GM23248 (cell line): ENCODE data around the gene ZNF236. TPM values are rescaled to one million over a fixed set of nuclear protein-coding genes. Genes with fewer than 3 reads are reported as not detected.

Experiments used
- DNase-seq: peaks from one replicate; pipeline ENCODE4 v3.0.0-alpha.2; 2015
- H2AFZ ChIP-seq: fragments of 200-600 bp; sonication (generic); 2 replicates; pipeline ENCODE4 v1.6.1; 2016; ENCODE audit warnings: antibody characterized with exemption
- H3F3A ChIP-seq: fragments of 200-600 bp; sonication (generic); 2 replicates; pipeline ENCODE4 v1.6.1; 2016; ENCODE audit warnings: mild to moderate bottlenecking, antibody characterized with exemption, mixed run types; ENCODE audit not compliant: insufficient read depth
- H3K27ac ChIP-seq: fragments of 200-600 bp; sonication (generic); 2 replicates; pipeline ENCODE4 v1.5.1; 2016; ENCODE audit warnings: mild to moderate bottlenecking
- H3K27me3 ChIP-seq: fragments of 200-600 bp; sonication (generic); replicated peaks from 2 replicates; pipeline ENCODE4 v1.6.1; 2016; ENCODE audit warnings: mild to moderate bottlenecking; ENCODE audit not compliant: insufficient read depth
- H3K36me3 ChIP-seq: fragments of 200-600 bp; sonication (generic); 2 replicates; pipeline ENCODE4 v1.6.1; 2016; ENCODE audit warnings: low read depth, mild to moderate bottlenecking
- H3K4me1 ChIP-seq: fragments of 200-600 bp; sonication (generic); 2 replicates; pipeline ENCODE4 v1.6.1; 2016; ENCODE audit warnings: mild to moderate bottlenecking; ENCODE audit not compliant: insufficient read depth
- H3K4me2 ChIP-seq: fragments of 200-600 bp; sonication (generic); one replicate; pipeline ENCODE4 v1.6.1; 2016; ENCODE audit warnings: mild to moderate bottlenecking; ENCODE audit not compliant: unreplicated experiment
- H3K4me3 ChIP-seq: fragments of 200-600 bp; sonication (generic); 2 replicates; pipeline ENCODE4 v1.5.1; 2016; ENCODE audit warnings: mild to moderate bottlenecking
- H3K79me2 ChIP-seq: fragments of 200-600 bp; sonication (generic); 2 replicates; pipeline ENCODE4 v1.6.1; 2016; ENCODE audit warnings: mild to moderate bottlenecking; ENCODE audit not compliant: insufficient read depth
- H3K9ac ChIP-seq: fragments of 200-600 bp; sonication (generic); 2 replicates; pipeline ENCODE4 v1.6.1; 2016; ENCODE audit warnings: mild to moderate bottlenecking
- H3K9me2 ChIP-seq: fragments of 200-600 bp; sonication (generic); 2 replicates; pipeline ENCODE4 v1.6.1; 2016; ENCODE audit warnings: mixed run types, mild to moderate bottlenecking, moderate library complexity; ENCODE audit not compliant: insufficient read depth
- H3K9me3 ChIP-seq: fragments of 200-600 bp; sonication (generic); one replicate; pipeline ENCODE4 v1.6.1; 2017; ENCODE audit warnings: low read depth
- H4K20me1 ChIP-seq: fragments of 200-600 bp; sonication (generic); 2 replicates; pipeline ENCODE4 v1.6.0; 2016; ENCODE audit not compliant: insufficient read depth
- EZH2 ChIP-seq: fragments of 200-600 bp; sonication (generic); IDR thresholded peaks from 2 replicates; pipeline ENCODE4 v1.6.1; 2018; ENCODE audit warnings: antibody characterized with exemption, mild to moderate bottlenecking; ENCODE audit not compliant: insufficient read depth, poor library complexity, severe bottlenecking
- EZH2phosphoT487 ChIP-seq: fragments of 200-600 bp; sonication (generic); IDR thresholded peaks from 2 replicates; pipeline ENCODE4 v1.6.1; 2018; ENCODE audit warnings: antibody characterized with exemption, moderate library complexity, mild to moderate bottlenecking, low read depth; ENCODE audit not compliant: insufficient read depth
- WGBS, 2 experiments: methylation state at CpG; one replicate each; pipeline ENCODE4 v1.1.6; 2015 to 2017; ENCODE audit warnings: low lambda C conversion rate in 2 of 2, low coverage in 1 of 2; ENCODE audit errors: missing lambda C conversion rate in 2 of 2; 5-methylcytosine and 5-hydroxymethylcytosine counted together
- in situ Hi-C: fragments of 300-500 bp; cut with MboI; formaldehyde crosslinking; loops from 2 replicates; pipeline ENCODE4 v1.15.0; 2020
- polyA plus RNA-seq: library from polyadenylated mRNA; unstranded; fragments of >200 nt; fragmentation: Nextera tagmentation; extraction: Ambion mirVana; gene quantifications from 2 replicates; pipeline ENCODE4 v1.2.1, GENCODE V29; 2016
- total RNA-seq: library from RNA; depleted of rRNA; stranded (reverse); fragments of >200 nt; shearing (Covaris generic); gene quantifications from 2 replicates; pipeline ENCODE4 v1.2.3, GENCODE V29; 2014

Gene ZNF236
- total and polyA plus RNA-seq, 2 experiments from 2014 or later: 4.6 to 12.4 TPM

DNA sequence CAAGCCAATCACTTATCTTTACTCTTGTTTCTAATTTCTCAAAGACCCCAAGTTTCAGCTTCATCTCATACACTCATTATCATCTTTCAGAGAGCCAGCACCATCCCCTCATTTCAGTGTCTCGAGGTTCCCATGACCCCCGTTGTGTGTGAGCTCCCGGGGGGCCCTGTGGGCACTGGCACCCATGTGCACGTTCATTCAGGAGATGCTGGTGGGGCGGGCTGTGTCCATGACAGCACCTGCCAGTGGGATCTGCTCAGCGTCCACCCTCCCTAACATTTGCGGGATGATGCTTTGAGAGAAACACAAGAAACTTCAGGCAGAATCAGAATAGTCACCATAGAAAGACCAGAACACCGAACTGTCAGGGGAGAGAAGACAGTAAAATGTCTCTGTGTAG is 189.8 kb downstream of the ZNF236 start:
- no peak overlapping the region for H3K9ac ChIP-seq
- in situ Hi-C loops: no loop called here
- no peaks in the 10 kb centered on the region for H3K79me2 ChIP-seq
- 66 to 75% methylated on average over 8 of the region's 8 CpGs for WGBS, 2 experiments
- no peaks in the 10 kb centered on the region for H3K4me1 ChIP-seq
- H3K4me2 ChIP-seq: no peak overlapping the region
- no peaks in the 10 kb centered on the region for H3K9me3 ChIP-seq
- H2AFZ ChIP-seq: no peak overlapping the region
- no peaks in the 10 kb centered on the region for H3K36me3 ChIP-seq
- no peak overlapping the region for H3K27ac ChIP-seq
- peaks cover 6% of the 10 kb centered on the region for H3K27me3 ChIP-seq
- DNase-seq: no peak
- no peak for TF ChIP-seq EZH2
- TF ChIP-seq EZH2phosphoT487: no peak
- H3K9me2 ChIP-seq: no peaks in the 10 kb centered on the region
- H3K4me3 ChIP-seq: no peak overlapping the region
- no peaks in the 10 kb centered on the region for H4K20me1 ChIP-seq
- no peaks in the 10 kb centered on the region for H3F3A ChIP-seq

GRCh38 chr18:77012806-77013541 is 190.6 kb downstream of the ZNF236 start:
- no peak for DNase-seq
- Histone ChIP-seq H3K27ac (no peak overlapping the region), H3K9me2 (no peaks in the 10 kb centered on the region), H4K20me1 (no peaks in the 10 kb centered on the region), H3K9me3 (no peaks in the 10 kb centered on the region), H3K4me2 (no peak overlapping the region), H3K4me3 (no peak overlapping the region), H3K36me3 (no peaks in the 10 kb centered on the region), H3K79me2 (no peaks in the 10 kb centered on the region), H2AFZ (no peak overlapping the region), H3K27me3 (peaks cover 6% of the 10 kb centered on the region), H3F3A (no peaks in the 10 kb centered on the region), H3K9ac (no peak overlapping the region), H3K4me1 (no peaks in the 10 kb centered on the region)
- TF ChIP-seq EZH2: no peak
- TF ChIP-seq EZH2phosphoT487: no peak
- 70 to 72% methylated on average over 6 of the region's 6 CpGs for WGBS, 2 experiments
- in situ Hi-C loops: no loop called here

- no peak for DNase-seq
- peaks cover 6% of the 10 kb centered on the region for H3K27me3 ChIP-seq
- H3K4me3 ChIP-seq: no peak overlapping the region
- no peak overlapping the region for H3K9ac ChIP-seq
- no peaks in the 10 kb centered on the region for H3F3A ChIP-seq
- TF ChIP-seq EZH2phosphoT487 (no peak), EZH2 (no peak)
- H4K20me1 ChIP-seq: no peaks in the 10 kb centered on the region
- H2AFZ ChIP-seq: no peak overlapping the region
- no peak overlapping the region for H3K4me2 ChIP-seq
- in situ Hi-C loops: no loop called here
- H3K9me2 ChIP-seq: no peaks in the 10 kb centered on the region
- no peak overlapping the region for H3K27ac ChIP-seq
- no peaks in the 10 kb centered on the region for H3K4me1 ChIP-seq
- H3K79me2 ChIP-seq: no peaks in the 10 kb centered on the region
- WGBS, 2 experiments: 54 to 55% methylated on average over 18 of the region's 18 CpGs
- H3K36me3 ChIP-seq: no peaks in the 10 kb centered on the region
- H3K9me3 ChIP-seq: no peaks in the 10 kb centered on the region
These were observed 191.6 kb downstream of the ZNF236 start for GRCh38 chr18:77013811-77014521.

DNA sequence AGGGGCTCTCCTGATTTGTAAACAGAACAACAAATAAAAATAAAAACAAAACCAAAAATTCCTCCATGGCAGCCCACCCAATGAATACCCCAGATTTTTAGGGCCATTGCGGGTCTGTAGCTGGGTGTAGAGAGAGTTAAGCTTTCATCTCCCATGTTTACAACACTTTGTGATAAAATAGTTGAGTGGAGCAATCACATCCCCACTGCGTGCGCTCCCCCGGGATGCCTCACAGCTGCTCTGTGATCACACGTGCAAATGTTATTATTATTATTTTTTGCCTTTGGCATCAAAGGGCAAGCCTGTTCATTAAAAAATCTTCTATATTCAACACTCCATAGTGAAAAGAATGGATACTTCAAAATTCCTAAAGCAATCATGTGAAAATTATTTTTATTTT is 192.2 kb downstream of the ZNF236 start:
- Histone ChIP-seq H3K4me3 (no peak overlapping the region), H3K36me3 (no peaks in the 10 kb centered on the region), H3K4me1 (no peaks in the 10 kb centered on the region), H4K20me1 (no peaks in the 10 kb centered on the region), H3K9me2 (no peaks in the 10 kb centered on the region), H3K79me2 (no peaks in the 10 kb centered on the region), H3F3A (no peaks in the 10 kb centered on the region), H3K4me2 (no peak overlapping the region), H3K27ac (no peak overlapping the region), H2AFZ (no peak overlapping the region), H3K27me3 (peaks cover 6% of the 10 kb centered on the region), H3K9me3 (no peaks in the 10 kb centered on the region), H3K9ac (no peak overlapping the region)
- 61 to 66% methylated on average over 5 of the region's 5 CpGs for WGBS, 2 experiments
- DNase-seq: no peak
- in situ Hi-C loops: no loop called here
- TF ChIP-seq EZH2phosphoT487 (no peak), EZH2 (no peak)
